ELR (cell line): ENCODE results near the gene RAP1GAP2.
"Not testable (repeated sequence)": the region's sequence is repeated elsewhere in the genome, so short reads cannot be mapped to it uniquely, and the experiment has no call there.

ENCODE experiments used
- DNase-seq: peaks from one replicate; pipeline ENCODE4 v3.0.0-alpha.2; 2015; ENCODE audit warnings: low read depth

RAP1GAP2 gene

GRCh38 chr17:2814481-2815341 lies 18.5 kb downstream of the RAP1GAP2 start:
- no peak for DNase-seq

- no peak for DNase-seq
Measured at GRCh38 chr17:2815781-2816185, 19.5 kb downstream of the RAP1GAP2 start.

- no peak for DNase-seq
Measured at GRCh38 chr17:2816688-2817087, 20.4 kb downstream of the RAP1GAP2 start.

DNA sequence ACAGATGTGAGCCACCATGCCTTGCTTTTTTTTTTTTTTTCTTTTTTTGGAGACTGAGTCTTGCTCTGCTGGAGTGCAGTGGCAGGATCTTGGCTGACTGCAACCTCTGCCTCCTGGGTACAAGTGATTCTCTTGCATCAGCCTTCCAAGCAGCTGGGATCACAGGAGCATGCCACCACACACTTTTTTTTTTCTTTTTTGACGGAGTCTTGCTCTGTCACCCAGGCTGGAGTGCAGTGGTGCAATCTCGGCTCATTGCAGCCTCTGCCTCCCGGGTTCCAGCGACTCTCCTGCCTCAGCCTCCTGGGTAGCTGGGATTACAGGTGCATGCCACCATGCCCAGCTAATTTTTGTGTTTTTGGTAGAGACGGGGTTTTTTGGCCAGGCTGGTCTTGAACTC lies 23.1 kb downstream of the RAP1GAP2 start:
- DNase-seq, result not testable (repeated sequence)

- DNase-seq, result no peak
Measured at GRCh38 chr17:2819921-2820501, 23.8 kb downstream of the RAP1GAP2 start.

GRCh38 chr17:2821868-2822267 lies 25.6 kb downstream of the RAP1GAP2 start:
- DNase-seq, result no peak

DNA sequence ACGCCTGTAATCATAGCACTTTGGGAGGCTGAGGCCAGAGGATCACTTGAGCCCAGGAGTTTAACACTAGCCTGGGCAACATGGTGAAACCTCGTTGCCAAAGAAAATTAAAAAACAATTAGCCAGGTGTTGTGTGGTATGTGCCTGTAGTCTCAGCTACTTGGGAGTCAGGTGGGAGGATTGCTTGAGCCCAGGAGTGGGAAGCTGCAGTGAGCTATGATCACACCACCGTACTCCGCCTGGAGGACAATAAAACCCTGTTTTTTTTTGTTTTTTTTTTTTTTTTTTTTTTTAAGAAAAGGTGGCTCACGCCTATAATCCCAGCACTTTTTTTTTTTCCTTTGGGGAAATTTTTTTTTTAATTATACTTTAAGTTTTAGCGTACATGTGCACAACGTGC lies 26.1 kb downstream of the RAP1GAP2 start:
- DNase-seq, result no peak

GRCh38 chr17:2825253-2825970 lies 29.2 kb downstream of the RAP1GAP2 start:
- DNase-seq, result no peak

- peak; percentile 55 for DNase-seq
Measured at GRCh38 chr17:2828397-2829038, 32.3 kb downstream of the RAP1GAP2 start.

GRCh38 chr17:2830678-2831077 lies 34.4 kb downstream of the RAP1GAP2 start:
- no peak for DNase-seq

DNA sequence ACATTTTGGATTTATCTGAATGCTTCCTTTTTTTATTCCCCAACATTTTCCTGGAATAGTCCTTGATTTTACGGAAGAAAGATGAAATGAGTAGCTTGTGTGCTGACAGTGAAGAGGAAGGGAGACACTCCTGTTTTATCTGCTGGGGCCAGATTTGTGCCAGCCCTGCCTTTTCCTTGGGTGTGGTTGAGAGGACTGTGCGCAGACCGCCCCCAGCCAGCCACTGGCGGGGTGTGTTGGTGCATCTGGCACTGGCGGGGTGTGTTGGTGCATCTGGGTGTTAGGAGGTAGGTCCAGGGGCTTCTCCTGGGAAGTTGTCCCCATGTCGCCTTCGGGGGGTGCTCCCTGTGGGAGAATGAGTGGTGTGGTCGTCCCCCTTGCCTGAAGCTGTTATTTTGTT lies 39.5 kb downstream of the RAP1GAP2 start:
- no peak for DNase-seq

DNA sequence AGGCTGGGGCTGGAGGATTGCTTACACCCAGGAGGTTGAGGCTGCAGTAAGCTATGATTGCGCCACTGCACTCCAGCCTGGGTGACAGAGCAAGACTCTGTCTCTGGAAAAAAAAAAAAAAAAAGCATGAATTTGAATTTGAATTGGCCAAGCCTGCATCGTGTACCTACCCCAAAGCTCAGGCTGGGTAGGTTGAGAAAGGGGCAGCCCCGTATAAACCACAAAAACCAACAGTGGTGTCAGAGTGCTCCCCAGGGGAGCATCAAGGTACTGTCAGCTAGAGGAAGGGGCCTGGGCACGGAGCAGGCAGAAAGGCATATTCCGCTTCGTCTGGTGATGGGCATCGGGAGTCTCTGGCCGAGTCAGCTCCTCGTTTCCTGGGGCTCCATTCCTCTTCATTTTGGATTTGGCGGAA lies 40.9 kb downstream of the RAP1GAP2 start:
- DNase-seq, result no peak

DNA sequence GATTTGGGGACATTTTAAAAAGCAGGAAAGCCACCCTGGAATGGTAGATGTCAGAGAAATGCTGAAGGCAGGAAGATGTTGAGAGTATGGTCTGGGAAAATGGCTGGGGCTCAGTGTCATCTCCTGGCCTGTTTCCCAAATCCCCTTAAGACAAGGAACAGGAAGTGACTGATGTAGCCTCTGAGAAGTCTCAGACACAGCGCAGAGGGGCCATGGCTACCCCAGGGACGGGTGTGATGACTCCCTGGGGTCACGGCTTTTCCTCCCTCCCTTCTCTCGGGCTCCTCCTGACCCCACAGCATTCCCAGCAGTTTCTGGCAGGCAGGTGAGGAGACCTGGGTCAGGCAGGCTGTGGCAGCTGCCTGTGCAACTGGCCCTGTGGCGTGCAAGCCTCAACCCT lies 45.4 kb downstream of the RAP1GAP2 start:
- peak; percentile 68 for DNase-seq

DNA sequence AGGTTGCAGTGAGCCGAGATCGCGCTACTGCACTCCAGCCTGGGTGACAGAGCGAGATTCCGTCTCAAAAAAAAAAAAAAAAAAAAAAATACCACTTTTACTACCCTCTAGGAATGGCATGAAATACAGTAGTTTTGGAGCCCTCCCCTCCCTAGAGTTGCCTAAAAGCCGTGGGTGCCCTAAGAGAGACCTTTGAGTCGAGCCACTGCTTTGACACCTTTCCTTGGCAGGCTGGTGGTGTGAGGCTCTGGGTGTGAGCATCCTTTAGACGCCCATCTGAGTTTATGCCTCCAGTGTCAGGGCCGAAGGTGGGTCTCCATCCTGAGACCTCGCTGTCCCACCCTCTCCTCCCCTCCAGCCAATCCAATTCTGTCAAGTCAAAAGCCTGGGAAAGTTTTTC lies 46.2 kb downstream of the RAP1GAP2 start:
- no peak for DNase-seq

- no peak for DNase-seq
Measured at GRCh38 chr17:2844416-2844815, 48.2 kb downstream of the RAP1GAP2 start.

DNA sequence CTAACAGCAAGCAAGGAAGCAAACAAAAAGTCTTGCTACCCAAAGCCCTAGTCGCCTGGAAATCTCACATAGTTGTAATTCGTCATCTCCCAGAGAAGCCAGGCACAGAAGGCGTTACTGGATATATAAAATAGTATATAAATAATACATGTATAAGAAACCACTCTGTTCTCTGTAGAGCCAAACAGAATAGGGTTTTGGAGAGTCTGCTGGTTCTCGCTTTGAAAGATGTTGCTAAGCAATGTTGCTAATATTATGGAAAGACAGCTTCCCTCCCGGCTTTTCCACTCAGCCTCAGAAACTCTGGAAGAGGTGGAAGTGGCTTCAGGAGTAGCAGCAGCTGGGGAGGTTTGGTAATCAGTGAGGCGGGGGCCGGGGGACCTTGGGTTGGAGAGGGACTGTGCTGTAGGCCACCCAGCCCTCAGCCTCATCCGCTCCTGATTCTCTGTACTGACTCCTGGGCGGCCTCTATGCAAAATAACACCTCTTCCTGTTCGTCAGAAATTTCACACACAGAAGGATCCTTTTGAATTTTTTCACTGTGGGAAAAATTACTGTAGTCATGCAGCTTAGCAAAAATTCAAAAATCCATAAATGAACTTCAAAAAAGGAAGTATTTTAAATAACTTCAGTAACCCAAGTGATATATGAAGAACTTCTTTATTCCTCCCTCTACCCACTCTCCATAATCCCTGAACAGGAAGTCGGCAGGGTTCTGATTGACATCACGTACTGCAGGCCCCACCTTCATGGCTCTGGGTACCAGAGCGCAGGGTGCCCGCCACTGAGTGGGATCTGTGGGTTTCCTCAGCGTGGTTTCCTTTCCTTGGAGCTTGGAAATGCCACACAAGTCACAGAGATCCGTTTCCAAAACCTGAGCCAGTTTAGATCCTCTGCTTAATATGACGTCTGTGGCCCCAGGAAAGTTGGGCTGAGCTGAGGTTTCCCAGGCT lies 51.4 kb downstream of the RAP1GAP2 start:
- no peak for DNase-seq

DNA sequence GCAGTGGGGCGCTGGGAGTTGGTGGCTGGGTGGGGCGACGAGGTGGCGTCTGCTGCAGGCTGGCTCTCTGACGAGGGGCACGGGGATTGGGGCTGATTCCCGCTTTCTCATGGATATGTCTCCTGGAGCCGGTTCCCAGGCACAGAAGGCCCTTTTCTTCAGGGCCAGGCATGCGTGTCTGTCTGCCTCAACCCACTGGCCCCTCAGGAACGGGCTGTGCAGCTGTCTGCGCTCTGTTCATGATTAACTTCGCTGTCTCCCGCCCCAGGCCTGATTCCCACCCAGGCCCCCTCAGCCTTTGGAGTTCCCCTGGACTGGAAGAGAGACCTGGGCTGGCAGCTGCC lies 53.1 kb downstream of the RAP1GAP2 start:
- DNase-seq, result no peak

GRCh38 chr17:2850991-2851390 lies 54.8 kb downstream of the RAP1GAP2 start:
- DNase-seq, result no peak

DNA sequence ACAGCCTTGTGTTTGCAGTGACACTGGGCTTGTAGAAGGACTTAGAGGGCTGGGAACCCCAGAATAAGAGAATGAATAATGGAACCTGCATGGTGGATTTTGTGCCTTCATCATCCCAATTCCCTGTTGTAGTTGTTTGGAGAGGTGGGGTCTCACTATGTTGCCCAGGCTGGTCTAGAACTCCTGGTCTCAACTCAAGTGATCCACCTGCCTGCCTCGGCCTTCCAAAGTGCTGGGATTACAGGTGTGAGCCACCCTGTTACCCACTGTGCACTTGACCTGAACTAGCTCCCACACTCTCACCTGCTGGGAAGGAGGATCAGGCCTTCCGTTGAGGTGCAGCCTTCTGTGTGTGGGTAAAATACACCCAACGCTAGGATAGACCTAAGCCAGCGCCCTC lies 55.4 kb downstream of the RAP1GAP2 start:
- DNase-seq, result no peak

DNA sequence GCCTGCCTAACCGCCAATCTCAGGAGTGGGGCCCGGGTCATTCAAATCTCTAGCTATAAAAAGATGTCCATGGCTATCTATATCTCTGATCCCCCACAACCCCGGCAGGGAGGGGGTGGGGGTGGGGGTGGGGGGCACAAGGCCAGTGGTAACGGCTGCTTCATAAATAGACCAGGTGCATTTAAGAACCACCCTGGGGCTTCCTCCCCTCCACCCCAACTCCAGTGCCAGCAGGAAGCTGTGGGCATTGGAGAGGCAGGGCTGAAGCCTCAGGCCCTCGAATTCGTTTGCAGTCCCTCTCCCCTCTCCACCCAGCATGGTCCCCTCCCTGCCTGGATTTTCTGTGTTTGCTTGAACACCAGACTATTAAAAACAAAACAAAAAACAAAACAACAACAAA lies 56.0 kb downstream of the RAP1GAP2 start:
- DNase-seq, result no peak

GRCh38 chr17:2852729-2853282 lies 56.6 kb downstream of the RAP1GAP2 start:
- DNase-seq, result no peak
